Hepatocyte (in vitro differentiated cells): ENCODE measurements around the gene TBKBP1. TPM values are rescaled to one million over a fixed set of nuclear protein-coding genes. Genes with fewer than 3 reads are reported as not detected.

Experiments used
- DNase-seq: peaks from one replicate; pipeline ENCODE4 v3.0.0-alpha.2; 2016; ENCODE audit warnings: low spot score
- H2AFZ ChIP-seq: fragments of 200-600 bp; sonication (generic); 2 replicates; pipeline ENCODE4 v1.6.0; 2016; ENCODE audit warnings: antibody characterized with exemption, mild to moderate bottlenecking
- H3K27ac ChIP-seq: fragments of 200-600 bp; sonication (generic); 2 replicates; pipeline ENCODE4 v1.5.1; 2016; ENCODE audit warnings: mild to moderate bottlenecking
- H3K27me3 ChIP-seq: fragments of 200-600 bp; sonication (generic); 2 replicates; pipeline ENCODE4 v1.6.1; 2016
- H3K36me3 ChIP-seq: fragments of 200-600 bp; sonication (generic); replicated peaks from 2 replicates; pipeline ENCODE4 v1.5.1; 2016; ENCODE audit warnings: low read depth; ENCODE audit not compliant: insufficient read depth
- H3K4me1 ChIP-seq: fragments of 200-600 bp; sonication (generic); 2 replicates; pipeline ENCODE4 v1.5.1; 2016; ENCODE audit warnings: mild to moderate bottlenecking, moderate library complexity; ENCODE audit not compliant: insufficient read depth
- H3K4me2 ChIP-seq: fragments of 200-600 bp; sonication (generic); 2 replicates; pipeline ENCODE4 v1.6.0; 2016
- H3K4me3 ChIP-seq: fragments of 200-600 bp; sonication (generic); 2 replicates; pipeline ENCODE4 v1.5.1; 2016; ENCODE audit warnings: mild to moderate bottlenecking
- H3K79me2 ChIP-seq: fragments of 200-600 bp; sonication (generic); 2 replicates; pipeline ENCODE4 v1.6.0; 2017; ENCODE audit warnings: mild to moderate bottlenecking
- H3K9me2 ChIP-seq: fragments of 200-600 bp; sonication (generic); replicated peaks from 2 replicates; pipeline ENCODE4 v1.6.0; 2017; ENCODE audit warnings: mild to moderate bottlenecking; ENCODE audit not compliant: insufficient read depth
- H3K9me3 ChIP-seq: fragments of 200-600 bp; sonication (generic); 2 replicates; pipeline ENCODE4 v1.5.1; 2016; ENCODE audit warnings: low read depth, mild to moderate bottlenecking
- H4K20me1 ChIP-seq: fragments of 200-600 bp; sonication (generic); 2 replicates; pipeline ENCODE4 v1.6.0; 2016; ENCODE audit warnings: mild to moderate bottlenecking; ENCODE audit not compliant: insufficient read depth, poor library complexity, severe bottlenecking
- EZH2 ChIP-seq: fragments of 200-600 bp; sonication (generic); IDR thresholded peaks from 2 replicates; pipeline ENCODE4 v1.6.1; 2016; ENCODE audit warnings: antibody characterized with exemption, mild to moderate bottlenecking, borderline replicate concordance
- EZH2phosphoT487 ChIP-seq: fragments of 200-600 bp; sonication (generic); IDR thresholded peaks from one replicate; pipeline ENCODE4 v1.6.1; 2018; ENCODE audit warnings: antibody characterized with exemption, mild to moderate bottlenecking, low read depth, moderate library complexity; ENCODE audit not compliant: unreplicated experiment, severe bottlenecking
- WGBS: methylation state at CpG from one replicate; pipeline ENCODE4 v1.1.6; 2016; ENCODE audit warnings: low lambda C conversion rate; ENCODE audit errors: missing lambda C conversion rate; 5-methylcytosine and 5-hydroxymethylcytosine counted together
- polyA plus RNA-seq: library from polyadenylated mRNA; unstranded; fragments of >200 nt; fragmentation: Nextera tagmentation; extraction: Ambion mirVana; gene quantifications from 2 replicates; pipeline ENCODE4 v1.2.1, GENCODE V29; 2016
- total RNA-seq: library from RNA; depleted of rRNA; stranded (reverse); fragments of >200 nt; gene quantifications from 2 replicates; pipeline ENCODE4 v1.2.3, GENCODE V29; 2014
- TF ChIP-seq, protein P1 (sequence below): fragments of 200-600 bp; sonication (generic); IDR thresholded peaks from 2 replicates; pipeline ENCODE4 v1.5.1; 2016; ENCODE audit warnings: antibody characterized with exemption, mild to moderate bottlenecking; ENCODE audit not compliant: poor library complexity

The TBKBP1 gene
- total and polyA plus RNA-seq, 2 experiments from 2014 or later = 7.5 to 17.8 TPM

- no peak overlapping the region for H3K4me3 ChIP-seq
- H3K9me2 ChIP-seq = no peaks in the 10 kb centered on the region
- H3K27ac ChIP-seq = no peak overlapping the region
- H3K36me3 ChIP-seq = peaks cover 21% of the 10 kb centered on the region
- H3K27me3 ChIP-seq = no peaks in the 10 kb centered on the region
- no peak overlapping the region for H3K4me2 ChIP-seq
- H3K4me1 ChIP-seq = no peaks in the 10 kb centered on the region
- TF ChIP-seq EZH2 (no peak), EZH2phosphoT487 (no peak)
- TF ChIP-seq, protein P1, sequence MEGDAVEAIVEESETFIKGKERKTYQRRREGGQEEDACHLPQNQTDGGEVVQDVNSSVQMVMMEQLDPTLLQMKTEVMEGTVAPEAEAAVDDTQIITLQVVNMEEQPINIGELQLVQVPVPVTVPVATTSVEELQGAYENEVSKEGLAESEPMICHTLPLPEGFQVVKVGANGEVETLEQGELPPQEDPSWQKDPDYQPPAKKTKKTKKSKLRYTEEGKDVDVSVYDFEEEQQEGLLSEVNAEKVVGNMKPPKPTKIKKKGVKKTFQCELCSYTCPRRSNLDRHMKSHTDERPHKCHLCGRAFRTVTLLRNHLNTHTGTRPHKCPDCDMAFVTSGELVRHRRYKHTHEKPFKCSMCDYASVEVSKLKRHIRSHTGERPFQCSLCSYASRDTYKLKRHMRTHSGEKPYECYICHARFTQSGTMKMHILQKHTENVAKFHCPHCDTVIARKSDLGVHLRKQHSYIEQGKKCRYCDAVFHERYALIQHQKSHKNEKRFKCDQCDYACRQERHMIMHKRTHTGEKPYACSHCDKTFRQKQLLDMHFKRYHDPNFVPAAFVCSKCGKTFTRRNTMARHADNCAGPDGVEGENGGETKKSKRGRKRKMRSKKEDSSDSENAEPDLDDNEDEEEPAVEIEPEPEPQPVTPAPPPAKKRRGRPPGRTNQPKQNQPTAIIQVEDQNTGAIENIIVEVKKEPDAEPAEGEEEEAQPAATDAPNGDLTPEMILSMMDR = no peak
- WGBS = 95% methylated on average over 4 of the region's 4 CpGs
- H3K79me2 ChIP-seq = peaks cover 15% of the 10 kb centered on the region
- no peaks in the 10 kb centered on the region for H3K9me3 ChIP-seq
- no peak for DNase-seq
- H2AFZ ChIP-seq = no peak overlapping the region
- peaks cover 8% of the 10 kb centered on the region for H4K20me1 ChIP-seq
Observed at GRCh38 chr17:47669081-47669480, 24.9 kb upstream of the TBKBP1 start.

DNA sequence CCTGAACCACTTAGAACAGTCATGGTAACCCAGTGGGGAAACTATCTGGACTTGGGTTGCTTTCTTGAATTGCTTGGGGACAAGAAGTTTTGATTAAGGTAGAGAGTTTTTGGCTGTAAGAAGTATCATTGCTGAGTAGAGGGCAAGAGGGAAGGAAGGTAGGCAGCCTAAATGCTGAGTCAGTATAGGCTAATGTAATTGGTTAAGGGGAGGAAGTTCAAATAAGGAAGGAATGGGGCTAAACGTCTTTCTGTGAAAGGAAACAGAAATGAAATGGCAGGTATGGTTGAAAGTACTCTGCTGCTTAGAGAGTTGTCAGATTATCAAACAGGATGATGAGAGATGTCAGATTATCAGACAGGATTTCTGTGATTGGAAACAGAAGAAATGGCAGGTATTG is 23.9 kb upstream of the TBKBP1 start:
- H3K4me3 ChIP-seq = no peak overlapping the region
- no peak for DNase-seq
- H3K27me3 ChIP-seq = no peaks in the 10 kb centered on the region
- H3K9me3 ChIP-seq = no peaks in the 10 kb centered on the region
- H3K27ac ChIP-seq = no peak overlapping the region
- no peak overlapping the region for H3K4me2 ChIP-seq
- H4K20me1 ChIP-seq = peaks cover 7% of the 10 kb centered on the region
- H2AFZ ChIP-seq = no peak overlapping the region
- no peaks in the 10 kb centered on the region for H3K9me2 ChIP-seq
- H3K79me2 ChIP-seq = peaks cover 9% of the 10 kb centered on the region
- H3K36me3 ChIP-seq = peaks cover 21% of the 10 kb centered on the region
- H3K4me1 ChIP-seq = no peaks in the 10 kb centered on the region
- TF ChIP-seq, protein P1 = no peak
- TF ChIP-seq EZH2 = no peak
- no peak for TF ChIP-seq EZH2phosphoT487
- WGBS = 52% methylated on average over 1 of the region's 1 CpG

DNA sequence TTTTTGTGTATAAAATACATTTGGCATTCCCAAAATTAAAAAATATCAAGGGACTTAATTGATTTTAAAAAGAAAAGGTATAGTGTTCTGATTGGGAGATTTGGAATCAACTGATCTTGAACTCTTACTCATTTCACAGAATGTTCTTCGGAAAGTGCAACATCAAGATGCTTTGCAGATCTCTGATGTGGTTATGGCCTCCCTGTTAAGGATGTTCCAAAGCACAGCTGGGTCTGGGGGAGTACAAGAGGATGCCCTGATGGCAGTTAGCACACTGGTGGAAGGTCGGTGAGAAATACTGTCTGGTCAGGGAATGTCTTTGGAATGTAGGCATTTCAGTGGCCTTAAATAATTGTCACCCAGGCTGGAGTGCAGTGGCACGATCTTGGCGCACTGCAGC is 19.5 kb upstream of the TBKBP1 start:
- peaks cover 3% of the 10 kb centered on the region for H3K36me3 ChIP-seq

More for the DNA sequence above, 19.5 kb upstream of the TBKBP1 start:
- Histone ChIP-seq H3K27ac (no peak overlapping the region), H3K79me2 (peaks cover 8% of the 10 kb centered on the region), H2AFZ (no peak overlapping the region), H3K9me2 (no peaks in the 10 kb centered on the region), H3K4me3 (no peak overlapping the region), H3K4me1 (no peaks in the 10 kb centered on the region), H4K20me1 (no peaks in the 10 kb centered on the region), H3K4me2 (no peak overlapping the region), H3K9me3 (no peaks in the 10 kb centered on the region), H3K27me3 (no peaks in the 10 kb centered on the region)
- 94% methylated on average over 4 of the region's 4 CpGs for WGBS
- TF ChIP-seq, protein P1 = no peak
- TF ChIP-seq EZH2 = no peak
- DNase-seq = no peak
